ENCODE results near the gene SCN3A.
A peak's percentile ranks its signal among the peaks of the same experiment; 100 is the strongest.

Gene SCN3A

DNA sequence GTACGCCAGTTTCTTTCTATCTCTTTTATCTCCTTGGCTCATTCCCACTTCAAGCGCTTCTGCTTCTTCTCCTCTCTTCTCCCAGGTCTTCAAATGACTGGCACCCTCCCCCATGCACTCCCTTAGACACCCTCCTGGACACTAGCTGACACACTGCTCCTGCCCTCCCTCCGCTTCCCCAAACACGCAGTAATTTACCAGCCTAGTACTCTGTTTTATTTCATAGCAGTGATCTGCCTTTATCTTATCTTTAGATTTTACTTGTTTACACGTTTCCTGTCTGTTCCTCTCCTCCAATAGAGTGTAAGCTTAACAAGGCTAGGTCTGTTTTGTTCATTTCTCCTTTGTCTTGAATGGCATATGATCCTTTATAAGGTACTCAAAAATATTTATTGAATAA is 93.9 kb downstream of the SCN3A start:
- DNase-seq = no peak

- no peak for DNase-seq
Observed at GRCh38 chr2:165105926-165106325, 97.9 kb downstream of the SCN3A start.

DNA sequence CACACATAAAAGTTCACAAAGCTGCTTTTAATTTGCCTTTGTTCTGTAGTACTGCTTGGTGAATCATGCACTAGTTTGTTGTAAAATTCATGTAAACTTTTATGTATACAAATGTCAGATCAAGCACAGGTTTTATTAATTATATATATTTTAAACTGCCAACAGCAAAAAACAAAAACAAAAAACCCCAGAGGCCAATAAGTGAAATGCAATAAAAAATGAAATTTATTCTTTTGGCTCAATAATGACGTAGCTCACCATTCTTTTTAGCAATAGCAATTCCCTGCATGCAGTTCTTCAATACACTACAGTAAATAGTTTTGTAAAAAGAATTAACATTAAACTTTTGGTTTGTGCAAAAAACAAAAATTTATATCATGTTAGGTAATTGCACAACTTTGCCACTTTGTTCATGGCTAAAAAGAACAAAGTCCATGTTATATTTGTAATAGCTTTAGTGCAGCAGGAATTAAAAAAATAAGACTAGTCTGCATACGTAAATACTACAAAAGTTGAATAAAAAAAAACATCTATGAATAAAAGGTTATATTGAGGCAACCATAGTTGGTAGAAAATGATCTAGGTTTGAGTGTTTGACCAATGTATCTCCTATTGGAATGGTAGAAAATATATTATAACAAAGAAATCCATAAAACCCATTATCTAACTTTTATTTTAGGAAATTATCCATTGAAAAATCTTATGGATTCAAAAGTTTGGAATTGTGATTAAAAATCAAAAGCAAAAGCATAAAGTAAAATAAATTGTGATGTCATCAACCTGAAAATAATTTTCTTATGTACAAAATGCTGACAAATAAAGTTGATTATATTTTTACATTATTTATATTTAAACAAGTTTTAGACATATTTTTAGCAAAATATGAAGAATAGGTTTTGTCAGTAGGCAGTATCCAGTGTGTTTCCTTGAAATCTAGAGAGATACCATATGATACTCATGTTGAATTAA is 115.6 kb downstream of the SCN3A start:
- no peak for DNase-seq

- no peak for DNase-seq
Observed at GRCh38 chr2:165086337-165086736, 117.5 kb downstream of the SCN3A start.

GRCh38 chr2:165083326-165083725 is 120.5 kb downstream of the SCN3A start:
- DNase-seq = no peak

DNA sequence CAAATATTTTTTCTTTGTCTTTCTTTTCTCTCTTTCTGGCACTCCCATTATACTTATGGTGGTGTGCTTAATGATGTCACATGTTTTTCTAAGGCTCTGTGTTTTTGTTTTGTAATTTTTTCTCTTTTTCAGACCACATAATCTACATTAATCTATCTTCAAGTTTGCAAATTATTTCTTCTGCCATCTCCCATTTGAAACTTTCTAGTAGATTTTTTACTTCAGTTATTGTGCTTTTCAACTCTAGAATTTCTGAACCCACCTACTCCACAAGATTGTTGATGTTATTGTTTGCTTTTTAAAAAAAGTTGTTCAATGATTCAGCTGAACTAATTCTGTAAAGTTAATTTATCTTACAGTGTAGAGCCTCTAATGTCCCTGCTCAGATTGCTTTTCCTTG is 121.4 kb downstream of the SCN3A start:
- DNase-seq = no peak

DNA sequence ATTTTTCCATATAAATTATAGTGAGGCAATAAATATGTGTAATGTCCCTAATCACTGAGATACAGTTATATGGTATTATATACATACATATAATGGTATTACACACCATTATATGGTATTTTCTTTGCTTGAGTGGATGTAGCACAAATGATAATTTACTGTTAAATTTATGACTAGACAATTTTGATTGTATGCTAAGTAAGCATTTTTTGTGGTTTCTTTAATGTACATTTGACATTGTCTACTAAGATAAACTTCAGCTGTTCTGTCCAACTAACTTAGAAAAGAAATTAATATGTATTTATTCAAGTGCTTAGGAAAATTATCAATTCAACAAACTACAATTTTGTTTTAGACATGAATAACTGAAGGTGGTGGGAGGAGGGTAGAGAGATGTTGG is 122.6 kb downstream of the SCN3A start:
- DNase-seq = no peak

DNA sequence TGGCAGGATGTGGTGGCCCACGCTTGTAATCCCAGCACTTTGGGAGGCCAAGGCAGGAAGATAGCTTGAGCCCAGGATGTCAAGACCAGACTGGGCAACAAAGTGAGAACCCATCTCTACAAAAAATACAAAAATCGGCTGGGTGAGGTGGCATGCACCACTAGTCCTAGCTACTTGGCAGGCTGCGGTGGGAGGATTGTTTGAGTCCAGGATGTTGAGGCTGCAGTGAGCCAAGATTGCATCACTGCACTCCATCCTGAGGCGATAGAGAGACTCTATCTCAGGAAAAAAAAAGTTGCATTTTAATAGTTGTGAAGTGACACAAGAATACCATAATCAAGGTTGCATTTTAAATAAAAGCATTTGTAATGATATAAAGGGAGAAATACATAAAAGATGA is 124.4 kb downstream of the SCN3A start:
- no peak for DNase-seq

GRCh38 chr2:165078913-165079312 is 124.9 kb downstream of the SCN3A start:
- DNase-seq = no peak

GRCh38 chr2:165074884-165075283 is 129.0 kb downstream of the SCN3A start:
- DNase-seq = no peak

GRCh38 chr2:165074323-165074722 is 129.5 kb downstream of the SCN3A start:
- DNase-seq = no peak

DNA sequence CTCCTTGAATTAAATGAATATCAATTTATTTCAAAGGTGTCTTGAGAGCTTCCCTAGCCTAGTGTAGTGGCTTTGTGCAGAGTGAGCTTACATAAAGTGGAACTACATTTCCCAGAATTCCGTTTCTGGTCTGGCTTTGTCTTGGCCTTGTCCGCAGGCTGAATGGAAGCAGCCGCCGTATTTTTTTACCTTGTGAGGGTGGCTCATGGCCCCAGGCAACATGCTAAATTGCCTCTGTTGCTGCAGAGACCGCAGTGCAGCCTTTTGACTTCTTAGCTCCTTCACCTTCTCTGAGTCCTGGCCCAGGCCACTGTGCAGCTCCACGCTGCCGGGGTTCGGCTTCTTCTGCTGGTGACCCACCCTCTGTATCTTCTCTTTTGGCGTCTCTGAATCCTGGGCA is 133.8 kb downstream of the SCN3A start:
- no peak for DNase-seq

DNA sequence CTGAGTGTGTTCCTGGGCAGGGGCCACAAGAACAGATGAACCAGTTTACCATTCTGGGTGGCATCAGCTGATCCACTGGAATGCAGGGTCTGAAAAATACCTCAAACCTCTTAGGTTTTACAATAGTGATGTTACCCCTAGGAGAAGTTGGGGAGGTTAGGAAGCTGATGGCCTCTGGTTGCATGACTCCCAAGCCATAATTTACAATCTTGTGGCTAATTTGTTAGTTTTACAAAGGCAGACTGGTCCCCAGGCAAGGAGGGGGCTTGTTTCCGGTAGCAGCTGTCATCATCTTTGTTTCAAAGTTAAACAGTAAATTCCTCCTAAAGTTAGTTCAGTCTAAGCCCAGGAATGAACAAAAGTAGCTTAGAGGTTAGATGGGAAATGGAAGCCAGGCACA is 134.7 kb downstream of the SCN3A start:
- DNase-seq = no peak

DNA sequence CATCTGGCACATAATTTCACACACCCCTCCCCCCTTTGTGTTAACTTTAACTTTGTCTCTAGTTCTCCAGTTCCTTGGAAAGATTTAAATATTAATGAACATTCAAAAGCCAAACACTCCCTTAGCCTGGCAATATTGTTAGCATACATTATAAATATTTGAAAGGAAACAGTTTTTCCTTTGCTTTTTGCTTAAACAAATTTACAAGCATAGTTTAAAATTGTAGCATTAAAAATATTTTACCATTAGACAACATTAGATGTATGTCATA is 135.4 kb downstream of the SCN3A start:
- DNase-seq = no peak

GRCh38 chr2:165067643-165068486 is 136.0 kb downstream of the SCN3A start:
- DNase-seq = no peak

DNA sequence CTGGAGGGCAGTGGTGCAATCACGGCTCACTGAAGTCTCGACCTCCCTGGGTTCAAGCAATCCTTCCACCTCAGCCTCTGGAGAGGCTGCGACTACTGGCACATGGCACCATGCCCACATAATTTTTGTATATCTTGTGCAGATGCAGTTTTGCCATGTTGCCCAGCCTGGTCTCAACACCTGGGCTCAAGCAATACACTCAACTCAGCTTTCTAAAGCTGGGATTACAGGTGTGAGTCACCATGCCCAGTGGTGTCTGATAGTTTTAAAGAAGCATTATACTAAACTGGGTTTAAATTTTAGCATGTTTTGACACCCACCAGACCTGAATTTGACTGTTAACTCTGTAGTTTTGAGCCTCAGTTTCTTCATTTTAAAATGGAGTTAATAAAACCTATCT is 139.1 kb downstream of the SCN3A start:
- DNase-seq = no peak

DNA sequence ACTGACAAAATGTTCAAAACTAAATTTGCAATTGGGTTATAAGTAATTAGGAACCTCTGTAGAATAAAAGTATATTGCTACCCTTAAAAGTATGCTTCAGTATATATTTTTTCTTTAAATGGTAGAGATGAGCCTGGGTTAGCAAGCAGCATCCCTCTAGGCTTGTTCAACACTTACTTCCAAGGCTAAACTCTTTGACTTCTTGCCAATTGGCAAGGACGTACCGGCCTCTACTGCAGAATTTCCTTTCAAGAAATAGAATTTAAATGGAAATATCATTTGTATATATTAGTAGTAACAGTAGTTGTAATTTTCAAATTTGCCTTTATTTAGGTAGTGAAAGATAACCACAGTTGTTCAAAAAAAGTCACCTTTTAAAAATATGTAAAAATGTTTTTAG is 143.4 kb downstream of the SCN3A start:
- DNase-seq = no peak

GRCh38 chr2:165058476-165059265 is 145.2 kb downstream of the SCN3A start:
- no peak for DNase-seq

DNA sequence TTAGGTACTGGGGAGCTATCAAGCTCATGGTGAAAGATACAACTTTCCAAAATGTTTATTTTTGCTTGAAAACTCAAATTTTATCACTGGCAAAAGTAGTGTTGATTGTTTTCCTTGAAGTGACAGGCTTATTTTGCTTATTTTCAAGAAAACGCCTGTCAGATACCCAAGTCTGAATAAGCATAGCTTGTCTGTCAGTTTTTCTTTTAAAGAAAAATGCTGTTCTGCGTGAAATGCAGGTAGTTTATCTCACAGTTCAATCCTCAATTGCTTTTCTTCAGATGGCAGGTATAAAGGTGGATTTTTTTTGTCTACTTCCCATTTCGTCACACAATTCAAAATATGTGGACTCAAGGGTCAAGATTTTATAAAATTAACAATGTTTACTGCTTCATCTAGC is 145.9 kb downstream of the SCN3A start:
- no peak for DNase-seq

DNA sequence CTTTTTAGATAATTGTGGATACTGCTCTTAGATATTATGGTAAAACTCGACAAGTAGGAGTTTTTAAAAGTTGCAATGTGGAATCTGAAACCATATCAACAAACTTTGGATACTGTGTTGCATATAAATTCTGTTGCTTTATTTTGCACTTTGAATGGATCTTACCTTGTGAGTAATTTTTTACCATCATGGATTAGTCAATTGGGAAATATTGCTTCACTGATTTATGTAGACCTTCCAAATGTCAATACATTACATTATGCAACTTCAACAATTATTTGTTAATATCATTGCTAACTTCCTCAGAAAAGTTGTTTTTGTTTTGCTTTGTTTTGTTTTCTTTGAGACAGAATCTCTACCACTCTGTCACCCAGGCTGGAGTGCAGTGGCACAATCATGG is 146.5 kb downstream of the SCN3A start:
- DNase-seq = no peak

DNA sequence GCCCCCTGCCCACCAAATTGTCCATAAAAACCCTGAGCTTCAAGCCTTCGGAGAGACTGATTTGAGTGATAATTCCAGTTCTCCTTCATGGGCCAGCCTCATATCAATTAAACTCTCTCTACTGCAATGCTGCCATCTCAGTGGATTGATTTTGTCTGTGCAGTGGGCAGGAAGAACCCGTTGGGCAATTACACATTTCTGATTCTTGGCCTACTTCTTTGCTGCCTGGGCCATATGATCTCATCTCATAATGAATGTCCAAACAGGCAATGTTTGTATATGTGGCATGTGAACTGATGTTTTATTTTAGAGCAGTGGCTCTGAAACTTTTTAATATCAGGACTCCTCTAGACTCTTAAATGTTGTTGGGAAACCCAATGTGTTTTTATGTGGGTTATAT is 147.3 kb downstream of the SCN3A start:
- DNase-seq = no peak

DNA sequence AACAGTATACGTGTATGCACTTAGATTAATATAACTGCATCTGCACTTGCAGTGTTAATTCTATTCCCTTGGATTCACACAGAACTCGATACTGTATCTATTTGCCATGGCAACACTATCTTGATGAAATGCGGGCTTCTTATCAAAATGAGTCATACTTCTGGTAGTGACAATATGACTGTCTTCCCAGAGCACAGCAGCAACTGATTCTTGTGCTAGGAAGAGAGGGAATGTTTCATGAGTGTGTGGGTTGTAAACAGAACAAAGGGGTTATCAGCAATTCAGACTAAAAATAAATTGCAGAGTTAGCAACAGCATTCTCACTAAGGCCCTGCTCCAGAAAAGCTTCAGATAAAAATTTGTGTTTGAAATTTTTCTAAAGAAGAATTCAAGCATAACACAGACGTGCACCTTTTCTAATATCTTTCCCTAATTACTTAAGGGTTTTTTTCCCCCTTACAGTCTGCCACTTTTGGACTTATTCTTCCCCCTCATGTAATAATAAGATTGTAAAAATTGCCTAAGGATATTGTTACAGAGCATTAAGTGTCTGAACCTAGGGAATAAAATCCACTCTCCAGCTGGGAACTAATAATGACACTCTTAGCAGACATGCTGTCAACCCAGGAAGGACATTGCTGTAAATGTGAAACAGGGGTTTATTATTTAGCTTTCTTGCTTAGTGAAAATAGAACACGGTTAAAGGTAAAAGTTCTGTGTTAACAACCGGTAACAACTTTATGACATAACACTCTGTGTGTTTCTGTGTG is 148.6 kb downstream of the SCN3A start:
- DNase-seq = peak; percentile 53

DNA sequence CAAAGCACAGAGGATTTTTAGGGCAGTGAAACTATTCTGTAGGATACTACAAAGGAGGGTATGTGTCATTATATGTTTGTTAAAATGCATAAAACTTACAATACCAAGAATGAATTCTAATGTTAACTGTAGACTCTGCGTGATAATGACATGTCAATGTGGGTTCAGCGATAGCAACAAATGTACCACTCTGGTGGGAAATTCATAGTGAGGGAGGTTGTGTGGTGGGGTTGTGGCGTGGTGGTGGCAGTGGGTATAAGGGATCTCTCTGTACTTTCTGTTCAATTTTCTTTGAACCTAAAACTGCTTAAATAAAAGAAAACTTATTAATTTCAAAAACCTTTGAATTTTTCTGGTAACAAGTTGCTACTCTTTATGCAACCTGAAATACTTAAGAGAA is 149.2 kb downstream of the SCN3A start:
- DNase-seq = no peak
